ENCODE results near the gene EI24.
"Not testable (repeated sequence)": the region's sequence is repeated elsewhere in the genome, so short reads cannot be mapped to it uniquely, and the experiment has no call there.

The EI24 gene

GRCh38 chr11:125568970-125569914, at the start of gene EI24:
EI24 (plus strand) TSS chr11:125569477; CDS start chr11:125572528, 3,051 bp downstream.
- in situ Hi-C loops (cut with HindIII; ENCODE audit: low sequenced_read_pairs), result no loop called here

GRCh38 chr11:125519860-125520834, 49.1 kb upstream of the EI24 start:
- in situ Hi-C loops (cut with HindIII; ENCODE audit: low sequenced_read_pairs), result no loop called here

DNA sequence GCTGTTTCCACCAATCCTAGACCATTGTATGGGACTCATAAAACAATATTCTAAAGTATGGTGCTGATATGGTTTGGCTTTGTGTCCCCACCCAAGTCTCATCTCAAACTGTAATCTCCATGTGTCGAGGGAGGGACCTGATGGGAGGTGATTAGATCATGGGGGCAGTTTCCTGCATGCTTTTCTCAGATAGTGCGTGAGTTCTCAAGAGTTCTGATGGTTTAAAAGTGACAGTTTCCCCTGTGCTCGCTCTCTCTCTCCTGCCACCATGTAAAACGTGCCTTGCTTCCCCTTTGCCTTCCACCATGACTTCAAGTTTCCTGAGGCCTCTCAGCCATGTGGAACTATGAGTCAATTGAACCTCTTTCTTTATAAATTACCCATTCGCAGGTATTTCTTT, 44.0 kb upstream of the EI24 start:
- in situ Hi-C loops (cut with HindIII; ENCODE audit: low sequenced_read_pairs), result no loop called here

- in situ Hi-C loops (cut with HindIII; ENCODE audit: low sequenced_read_pairs), result no loop called here
Measured at GRCh38 chr11:125532668-125533067, 36.6 kb upstream of the EI24 start.

GRCh38 chr11:125535585-125535984, 33.7 kb upstream of the EI24 start:
- in situ Hi-C loops (cut with HindIII; ENCODE audit: low sequenced_read_pairs), result no loop called here

DNA sequence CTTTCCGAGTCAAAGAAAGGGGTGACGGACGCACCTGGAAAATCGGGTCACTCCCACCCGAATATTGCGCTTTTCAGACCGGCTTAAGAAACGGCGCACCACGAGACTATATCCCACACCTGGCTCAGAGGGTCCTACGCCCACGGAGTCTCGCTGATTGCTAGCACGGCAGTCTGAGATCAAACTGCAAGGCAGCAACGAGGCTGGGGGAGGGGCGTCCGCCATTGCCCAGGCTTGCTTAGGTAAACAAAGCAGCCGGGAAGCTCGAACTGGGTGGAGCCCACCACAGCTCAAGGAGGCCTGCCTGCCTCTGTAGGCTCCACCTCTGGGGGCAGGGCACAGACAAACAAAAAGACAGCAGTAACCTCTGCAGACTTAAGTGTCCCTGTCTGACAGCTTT, 32.4 kb upstream of the EI24 start:
- in situ Hi-C loops (cut with HindIII; ENCODE audit: low sequenced_read_pairs), result not testable (repeated sequence)

DNA sequence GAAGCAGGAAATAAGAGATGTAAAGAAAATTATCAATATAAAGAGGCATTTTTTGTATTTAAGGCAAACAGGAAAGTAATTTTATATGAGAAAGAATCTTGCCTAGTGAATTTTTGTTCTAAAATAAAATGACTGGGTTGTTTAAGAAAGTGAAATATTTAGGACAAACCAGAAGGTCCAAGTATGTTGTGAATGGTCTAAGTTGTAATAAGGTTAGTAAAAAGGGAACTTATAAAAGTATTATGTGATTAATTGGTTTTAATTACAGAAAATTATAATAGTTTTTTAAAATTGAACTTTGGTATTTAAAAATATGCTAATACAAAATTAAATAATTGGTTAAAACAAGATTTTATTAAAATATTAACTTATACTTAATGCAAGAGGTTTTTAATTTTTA, 26.6 kb upstream of the EI24 start:
- in situ Hi-C loops (cut with HindIII; ENCODE audit: low sequenced_read_pairs), result no loop called here

DNA sequence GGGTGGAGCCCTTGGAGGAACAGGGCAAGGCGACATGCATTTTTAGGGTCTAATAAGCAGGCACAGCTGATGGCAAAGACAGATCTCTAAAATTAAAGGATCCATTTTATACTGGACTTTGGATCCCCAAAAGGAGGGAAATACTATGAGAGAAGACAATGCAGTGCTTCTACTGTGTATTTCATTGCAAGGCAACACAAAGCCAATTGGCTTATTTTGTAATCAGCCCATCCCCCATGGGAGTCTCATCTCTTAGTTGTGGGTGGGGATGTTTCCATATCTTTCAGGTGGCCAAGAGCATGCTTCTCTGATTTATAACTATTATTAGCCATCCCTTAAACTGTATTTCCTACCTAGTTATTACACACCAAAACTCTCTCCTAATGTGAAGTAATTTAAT, 18.5 kb upstream of the EI24 start:
- in situ Hi-C loops (cut with HindIII; ENCODE audit: low sequenced_read_pairs), result no loop called here

DNA sequence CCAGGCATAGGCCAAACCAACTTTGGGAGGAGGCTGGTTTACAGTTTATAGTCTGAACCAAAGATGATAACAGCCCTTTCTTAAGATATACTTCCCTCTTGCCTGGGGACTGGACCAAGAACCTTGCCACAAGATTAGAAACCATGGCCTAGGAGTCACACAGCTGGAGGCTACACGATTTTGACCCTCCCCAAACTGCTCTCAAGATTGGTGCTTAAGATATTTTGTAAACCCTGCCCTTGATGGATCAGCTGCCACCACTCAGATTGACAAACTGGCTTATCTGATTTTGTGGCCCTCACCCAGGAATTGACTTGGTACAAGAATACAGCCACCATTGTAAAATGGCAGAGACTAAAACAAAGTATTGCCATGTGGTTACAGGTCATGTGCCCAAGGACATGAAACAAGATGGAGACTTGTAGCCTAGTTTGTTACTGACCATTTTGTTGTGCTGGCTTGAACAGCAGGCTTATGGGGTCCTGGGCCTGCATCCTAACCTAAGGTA, 17.4 kb upstream of the EI24 start:
- in situ Hi-C loops (cut with HindIII; ENCODE audit: low sequenced_read_pairs), result no loop called here

DNA sequence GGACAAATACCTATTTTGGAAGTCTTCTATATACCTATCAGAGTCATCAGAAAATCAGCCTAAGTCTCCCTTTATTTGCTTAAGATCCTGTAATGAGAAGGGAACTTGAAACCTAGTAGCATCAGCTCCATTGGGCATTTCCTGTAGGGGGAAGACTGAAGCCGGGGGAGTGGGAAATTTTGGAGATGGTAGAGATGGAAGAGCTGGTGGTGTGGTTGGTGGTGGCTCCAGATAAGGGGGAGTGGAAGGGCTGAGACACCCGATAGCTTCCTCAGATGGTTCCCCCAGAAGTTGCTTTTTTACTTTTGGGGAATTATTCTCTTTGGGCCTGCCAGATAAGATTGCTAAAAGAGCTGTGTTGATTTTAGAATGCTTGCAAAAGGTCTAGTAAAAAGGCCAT, 16.4 kb upstream of the EI24 start:
- in situ Hi-C loops (cut with HindIII; ENCODE audit: low sequenced_read_pairs), result no loop called here

GRCh38 chr11:125553357-125553756, 15.9 kb upstream of the EI24 start:
- in situ Hi-C loops (cut with HindIII; ENCODE audit: low sequenced_read_pairs), result no loop called here

DNA sequence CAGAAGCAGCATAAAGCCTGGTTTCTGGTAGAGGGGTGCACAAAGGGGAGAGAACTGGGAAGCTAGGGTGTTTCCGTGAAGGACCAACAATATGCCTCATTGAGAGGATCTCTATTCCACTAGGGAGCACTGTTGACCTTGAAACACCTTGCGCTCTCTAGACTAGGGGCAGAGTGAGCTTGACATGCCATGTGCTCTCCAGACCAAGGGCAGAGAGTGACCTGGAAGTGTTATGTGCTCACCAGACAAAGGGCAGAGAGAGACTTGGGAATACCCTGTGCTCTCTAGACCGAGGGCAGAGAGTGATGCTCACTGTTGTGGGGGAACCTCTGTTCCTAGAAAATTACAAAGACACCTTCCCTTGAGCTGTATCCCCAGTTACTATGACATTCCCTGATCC, 15.2 kb upstream of the EI24 start:
- in situ Hi-C loops (cut with HindIII; ENCODE audit: low sequenced_read_pairs), result no loop called here

DNA sequence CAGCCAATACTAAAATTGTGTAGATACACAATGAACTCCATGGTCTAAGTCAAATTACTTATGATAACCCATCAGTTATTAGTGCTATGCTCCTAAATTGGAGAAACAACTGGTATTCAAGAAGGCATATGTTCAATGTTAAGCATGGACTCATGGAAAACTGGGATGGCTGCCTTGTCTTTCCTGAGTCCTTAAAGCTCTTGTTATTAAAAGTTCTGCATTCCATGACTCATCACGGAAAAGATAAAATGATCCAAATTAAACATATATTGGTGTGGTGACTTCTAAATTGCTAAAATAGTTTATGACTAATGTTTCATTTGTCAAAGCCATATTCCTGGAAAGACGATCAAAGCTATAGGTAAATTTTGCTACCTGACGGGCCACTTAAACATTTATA, 9.4 kb upstream of the EI24 start:
- in situ Hi-C loops (cut with HindIII; ENCODE audit: low sequenced_read_pairs), result no loop called here

DNA sequence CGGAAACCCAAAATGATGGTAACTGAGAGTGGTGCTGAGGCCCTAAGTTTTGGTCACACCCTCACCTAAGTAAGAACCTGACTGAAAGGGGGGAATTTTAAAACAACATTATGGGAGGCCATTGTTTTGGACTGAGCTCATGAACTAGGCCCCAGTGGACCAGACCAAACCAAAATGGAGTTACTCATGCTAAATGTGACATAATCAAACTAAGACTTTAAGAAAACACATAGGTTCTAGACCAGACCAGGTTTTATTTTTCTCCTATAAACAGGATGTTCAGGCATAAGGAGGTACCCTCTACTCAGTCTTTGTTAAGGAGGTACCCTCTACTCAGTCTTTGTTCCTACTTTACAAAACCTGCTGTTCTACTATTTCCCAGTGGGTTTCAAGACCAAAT, 7.4 kb upstream of the EI24 start:
- in situ Hi-C loops (cut with HindIII; ENCODE audit: low sequenced_read_pairs), result no loop called here

GRCh38 chr11:125562430-125562829, 6.8 kb upstream of the EI24 start:
- in situ Hi-C loops (cut with HindIII; ENCODE audit: low sequenced_read_pairs), result no loop called here

GRCh38 chr11:125564357-125564756, 4.9 kb upstream of the EI24 start:
- in situ Hi-C loops (cut with HindIII; ENCODE audit: low sequenced_read_pairs), result no loop called here

DNA sequence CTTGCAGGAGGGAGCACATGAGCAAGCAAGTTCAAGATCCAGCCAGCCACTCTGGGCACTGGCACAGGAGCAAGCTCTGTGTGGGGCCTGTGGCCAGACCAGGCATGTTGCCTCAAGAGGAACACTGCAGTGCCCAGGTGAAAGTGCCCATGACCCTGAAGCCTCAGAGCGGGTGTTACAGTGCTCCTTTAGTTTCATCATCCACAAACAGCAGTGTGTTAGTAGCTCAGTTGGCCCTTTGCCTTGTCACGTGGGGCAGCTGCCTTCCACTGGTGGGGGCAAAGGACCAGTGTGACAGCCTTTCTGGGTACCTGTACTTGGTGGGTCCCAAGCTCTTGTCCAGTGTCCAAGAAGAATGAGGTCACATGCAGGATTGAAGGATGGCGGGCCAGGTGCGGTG, 3.0 kb upstream of the EI24 start:
- in situ Hi-C loops (cut with HindIII; ENCODE audit: low sequenced_read_pairs), result no loop called here

GRCh38 chr11:125569915-125570621, 791 bp downstream of the EI24 start:
- in situ Hi-C loops (cut with HindIII; ENCODE audit: low sequenced_read_pairs), result no loop called here

DNA sequence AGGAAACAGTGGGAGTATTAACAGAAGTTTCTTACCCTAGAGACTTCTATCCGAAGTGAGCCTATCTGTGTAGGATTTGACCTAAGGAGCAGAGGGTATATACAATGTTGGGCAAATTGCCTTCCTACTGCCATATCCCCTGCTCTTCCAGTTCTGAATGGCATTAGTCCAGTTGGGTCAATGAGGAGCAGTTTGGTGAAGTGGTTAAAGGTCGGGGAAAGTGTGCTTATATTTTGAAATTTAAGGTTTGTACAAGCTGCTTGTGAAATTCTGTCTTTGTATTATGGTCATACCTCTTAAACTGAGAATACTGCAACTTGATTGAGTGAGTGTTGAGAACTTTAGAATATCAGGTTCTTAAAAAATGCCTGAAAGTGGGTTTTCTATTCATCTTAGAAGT, 1.7 kb downstream of the EI24 start:
- in situ Hi-C loops (cut with HindIII; ENCODE audit: low sequenced_read_pairs), result no loop called here

DNA sequence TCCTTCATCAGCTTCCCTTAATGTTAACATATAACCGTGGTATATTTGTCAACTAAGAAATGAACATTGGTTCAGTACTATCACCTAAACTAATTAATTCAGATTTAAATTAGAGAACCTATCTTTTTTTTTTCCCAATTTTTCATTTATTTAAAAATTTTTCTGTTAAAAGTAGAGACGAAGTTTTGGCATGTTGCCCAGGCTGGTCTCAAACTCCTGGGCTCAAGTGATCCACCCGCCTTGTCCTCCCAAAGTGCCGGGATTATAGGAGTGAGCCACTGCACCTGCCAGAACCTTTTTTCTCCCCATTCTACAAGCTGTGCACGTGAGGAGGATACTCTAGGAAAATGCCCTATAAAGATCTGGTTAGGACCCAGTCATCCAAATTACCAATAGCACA, 3.6 kb downstream of the EI24 start:
- in situ Hi-C loops (cut with HindIII; ENCODE audit: low sequenced_read_pairs), result no loop called here

DNA sequence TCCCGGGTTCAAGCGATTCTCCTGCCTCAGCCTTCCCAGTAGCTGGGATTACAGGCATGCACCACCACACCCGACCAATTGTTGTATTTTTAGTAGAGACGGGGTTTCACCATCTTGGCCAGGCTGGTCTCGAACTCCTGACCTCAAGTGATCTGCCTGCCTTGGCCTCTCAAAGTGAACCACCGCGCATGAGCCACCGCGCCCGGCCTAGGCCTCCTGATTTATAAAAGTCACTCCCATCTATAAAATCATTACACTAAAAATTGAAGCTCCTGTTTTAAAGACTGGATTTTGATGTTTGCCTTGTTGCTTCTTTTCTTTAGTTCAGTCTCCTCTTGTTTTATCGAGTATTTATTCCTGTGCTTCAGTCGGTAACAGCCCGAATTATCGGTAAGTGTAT, 7.9 kb downstream of the EI24 start:
- in situ Hi-C loops (cut with HindIII; ENCODE audit: low sequenced_read_pairs), result not testable (repeated sequence)
